HG02938 (cell line): ENCODE data around the gene LGR6.
"Not testable (repeated sequence)": the region's sequence is repeated elsewhere in the genome, so short reads cannot be mapped to it uniquely, and the experiment has no call there.

ENCODE experiments used
- ATAC-seq: cut with Tn5 transposase; IDR thresholded peaks from one replicate; pipeline ENCODE4 v1.9.1; 2021; ENCODE audit warnings: mild to moderate bottlenecking, moderate library complexity; ENCODE audit not compliant: unreplicated experiment

LGR6 gene

GRCh38 chr1:202193614-202194327 is at the start of gene LGR6:
Gene LGR6, plus strand, starts transcription at chr1:202193799. Its CDS starts 191 bp downstream, at chr1:202193990.
- no peak for ATAC-seq

GRCh38 chr1:202144402-202145067 is 49.1 kb upstream of the LGR6 start, which contains the start of gene ARL8A:
Gene ARL8A, minus strand, starts transcription at chr1:202144737. Its CDS starts 165 bp downstream, at chr1:202144572.
- peak; percentile 41 for ATAC-seq

DNA sequence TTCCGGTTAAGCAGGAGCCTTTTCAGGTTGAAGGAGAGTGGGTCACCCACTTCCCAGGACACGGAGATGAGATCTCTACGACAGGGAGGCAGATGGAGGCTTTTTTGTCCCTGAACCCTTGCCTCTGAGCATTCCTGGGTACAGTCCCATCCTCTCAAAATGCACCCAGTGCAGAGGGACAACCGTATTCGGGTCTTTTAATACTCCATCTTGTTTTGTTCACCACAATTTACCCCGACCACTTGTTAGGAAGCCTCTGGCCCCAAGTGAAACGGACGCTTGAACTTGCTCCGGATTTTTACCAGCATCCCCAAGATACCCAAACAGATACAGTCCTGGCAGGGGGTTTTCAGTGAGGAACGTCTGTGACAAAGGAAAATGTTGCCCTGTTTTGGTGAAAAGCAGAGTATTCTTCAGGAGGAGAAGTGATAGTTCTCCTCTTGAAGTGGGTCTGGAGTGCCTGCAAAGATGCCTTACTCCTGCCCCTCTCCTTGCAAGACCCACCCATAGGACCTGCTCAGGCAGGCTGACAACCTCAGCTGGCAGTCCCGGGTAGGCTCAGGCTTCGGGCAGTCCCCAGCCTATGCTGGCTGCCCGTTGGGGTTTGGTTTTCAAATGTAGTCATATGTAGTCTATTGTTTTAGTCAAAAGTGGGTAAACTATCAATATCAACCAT is 48.4 kb upstream of the LGR6 start:
- no peak for ATAC-seq

GRCh38 chr1:202145744-202146140 is 47.9 kb upstream of the LGR6 start:
- not testable (repeated sequence) for ATAC-seq

GRCh38 chr1:202146279-202146678 is 47.3 kb upstream of the LGR6 start:
- ATAC-seq, result no peak

DNA sequence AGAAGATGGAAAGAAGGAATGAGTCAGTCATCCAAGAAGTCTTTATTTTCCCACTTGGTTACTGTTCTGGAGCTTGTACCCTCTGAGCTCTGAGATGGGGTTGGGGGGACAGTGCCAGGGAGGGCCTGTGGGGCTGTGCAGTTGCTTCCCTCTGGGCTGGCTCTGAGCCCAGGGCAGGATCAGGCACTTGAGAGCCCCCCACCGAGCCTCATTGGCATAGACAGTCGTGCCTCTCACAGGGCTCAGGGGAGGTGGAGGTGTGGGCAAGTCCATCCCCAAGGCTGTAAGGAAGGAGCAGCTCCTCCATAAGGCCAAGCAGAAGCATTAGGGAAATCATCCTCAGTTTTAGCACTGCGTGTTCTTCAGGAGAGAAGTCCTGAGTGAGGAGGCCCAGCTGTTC is 46.6 kb upstream of the LGR6 start:
- ATAC-seq, result no peak

DNA sequence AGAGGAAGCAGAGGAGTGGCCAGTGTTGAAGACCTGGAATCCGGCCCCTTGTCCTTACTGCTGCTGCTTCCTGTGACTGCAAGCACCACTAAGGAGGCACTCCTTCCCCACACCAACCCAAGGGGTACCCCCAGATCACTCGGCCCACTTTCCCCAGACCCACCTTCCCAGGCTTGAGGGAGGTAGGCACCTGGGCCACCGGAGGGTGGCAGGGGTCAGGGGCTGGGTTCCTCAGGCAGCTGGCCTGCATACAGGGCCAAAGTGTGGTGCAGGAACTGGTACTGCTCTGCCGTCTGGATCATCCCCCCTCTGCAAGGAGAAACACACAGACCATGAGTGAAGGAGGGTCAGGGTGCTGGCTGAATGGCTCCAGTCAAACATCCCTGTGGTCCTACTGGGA is 45.2 kb upstream of the LGR6 start:
- no peak for ATAC-seq

DNA sequence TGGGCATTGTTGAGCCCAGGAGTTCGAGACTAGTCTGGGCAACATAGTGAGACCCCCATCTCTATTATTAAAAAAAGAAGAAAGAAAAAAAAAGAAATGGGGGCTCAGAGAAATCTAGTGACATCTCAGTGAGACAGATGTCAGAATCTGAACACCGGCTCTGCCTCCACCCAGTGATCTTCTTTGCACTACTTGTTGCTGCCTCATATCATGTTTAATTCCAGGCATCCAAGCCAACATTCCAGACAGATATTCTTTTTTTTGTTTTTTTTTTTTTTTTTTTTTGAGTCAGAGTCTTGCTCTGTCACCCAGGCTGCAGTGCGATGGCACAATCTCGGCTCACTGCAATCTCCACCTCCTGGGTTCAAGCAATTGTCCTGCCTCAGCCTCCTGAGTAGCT is 44.0 kb upstream of the LGR6 start:
- no peak for ATAC-seq

DNA sequence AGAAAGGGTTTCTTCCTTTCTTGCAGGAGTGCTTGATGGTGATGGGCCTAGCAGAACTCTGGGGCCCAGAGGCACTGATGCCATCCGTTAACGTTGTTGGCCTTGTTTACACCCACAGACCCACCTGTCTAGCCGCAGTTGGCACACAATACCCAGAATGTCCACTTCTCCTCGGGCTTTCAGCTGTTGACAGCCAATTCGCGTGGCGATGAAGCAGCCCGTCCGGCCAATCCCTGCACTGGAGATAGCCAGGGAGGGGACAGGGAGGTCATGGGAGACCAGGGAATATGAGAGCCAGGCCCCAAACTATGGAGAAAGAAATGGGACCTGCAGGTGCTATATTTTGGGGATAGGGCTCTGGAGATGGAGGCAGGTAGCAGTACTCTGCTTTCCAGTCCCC is 43.4 kb upstream of the LGR6 start:
- ATAC-seq, result no peak

GRCh38 chr1:202150602-202151001 is 43.0 kb upstream of the LGR6 start:
- no peak for ATAC-seq

GRCh38 chr1:202151045-202151444 is 42.6 kb upstream of the LGR6 start:
- ATAC-seq, result no peak

DNA sequence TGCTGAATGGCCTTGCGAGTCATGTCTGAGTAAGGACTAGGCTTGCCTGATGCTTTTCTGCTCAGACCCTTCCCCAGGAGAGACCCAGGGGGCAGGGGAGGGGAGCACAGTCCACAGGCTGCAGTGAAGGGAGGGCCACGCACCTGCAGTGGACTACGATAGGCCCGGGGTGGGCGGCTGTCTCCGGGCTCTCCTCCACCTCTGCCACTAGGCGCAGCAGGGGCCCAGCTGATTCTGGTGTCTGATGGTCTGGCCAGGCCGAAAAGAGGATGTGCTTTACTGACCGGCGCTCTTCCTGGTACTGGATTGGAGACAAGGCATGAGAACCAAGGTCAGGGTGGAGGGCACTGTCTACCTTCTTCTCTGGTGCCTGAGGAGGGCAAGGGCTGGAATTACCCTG is 41.2 kb upstream of the LGR6 start:
- no peak for ATAC-seq

DNA sequence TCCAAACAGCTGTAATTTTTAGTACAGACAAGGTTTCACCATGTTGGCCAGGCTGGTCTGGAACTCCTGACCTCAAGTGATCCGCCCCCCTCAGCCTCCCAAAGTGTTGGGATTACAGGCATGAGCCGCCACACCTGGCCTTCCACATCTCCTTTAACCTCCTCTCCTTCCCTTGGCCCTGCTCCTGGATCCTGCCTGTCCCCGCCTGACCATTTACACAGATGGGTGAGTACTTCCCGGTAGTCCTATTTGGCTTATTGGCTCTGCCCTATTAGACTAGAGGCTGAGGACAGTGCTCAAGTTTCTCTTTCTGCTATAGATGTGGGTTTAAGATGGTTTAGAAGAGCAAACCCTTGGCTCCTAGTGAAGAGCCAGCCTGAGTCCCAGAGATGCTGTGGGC is 40.3 kb upstream of the LGR6 start:
- ATAC-seq, result no peak

DNA sequence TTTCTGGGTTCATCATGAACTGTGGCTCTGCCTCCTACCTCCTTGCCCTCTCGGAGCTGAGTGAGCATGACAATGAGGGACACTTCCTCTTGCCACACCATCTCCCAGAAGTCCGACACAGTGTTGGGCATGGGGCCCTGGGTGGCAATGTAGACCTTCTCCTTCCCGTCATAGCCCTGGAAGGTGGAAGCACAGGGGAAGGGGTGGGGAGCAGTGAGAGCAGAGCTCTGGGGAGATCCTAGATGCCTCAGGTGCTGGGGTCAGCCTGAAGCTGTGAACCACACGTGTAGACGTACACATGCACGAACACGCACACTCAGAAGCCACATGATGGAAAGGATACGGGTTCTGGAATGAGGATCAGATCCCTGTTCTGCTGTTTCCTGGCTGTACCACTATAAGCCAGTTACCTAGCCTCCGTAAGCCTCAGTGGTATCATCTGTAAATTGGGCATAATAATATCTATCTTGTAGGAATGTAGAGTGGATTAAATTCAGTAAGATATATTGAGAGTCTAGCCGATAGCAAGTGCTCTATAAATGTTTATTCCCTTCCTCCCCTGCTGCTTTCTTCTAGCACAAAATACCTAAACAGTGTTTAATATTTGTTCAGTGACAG is 39.3 kb upstream of the LGR6 start:
- no peak for ATAC-seq

DNA sequence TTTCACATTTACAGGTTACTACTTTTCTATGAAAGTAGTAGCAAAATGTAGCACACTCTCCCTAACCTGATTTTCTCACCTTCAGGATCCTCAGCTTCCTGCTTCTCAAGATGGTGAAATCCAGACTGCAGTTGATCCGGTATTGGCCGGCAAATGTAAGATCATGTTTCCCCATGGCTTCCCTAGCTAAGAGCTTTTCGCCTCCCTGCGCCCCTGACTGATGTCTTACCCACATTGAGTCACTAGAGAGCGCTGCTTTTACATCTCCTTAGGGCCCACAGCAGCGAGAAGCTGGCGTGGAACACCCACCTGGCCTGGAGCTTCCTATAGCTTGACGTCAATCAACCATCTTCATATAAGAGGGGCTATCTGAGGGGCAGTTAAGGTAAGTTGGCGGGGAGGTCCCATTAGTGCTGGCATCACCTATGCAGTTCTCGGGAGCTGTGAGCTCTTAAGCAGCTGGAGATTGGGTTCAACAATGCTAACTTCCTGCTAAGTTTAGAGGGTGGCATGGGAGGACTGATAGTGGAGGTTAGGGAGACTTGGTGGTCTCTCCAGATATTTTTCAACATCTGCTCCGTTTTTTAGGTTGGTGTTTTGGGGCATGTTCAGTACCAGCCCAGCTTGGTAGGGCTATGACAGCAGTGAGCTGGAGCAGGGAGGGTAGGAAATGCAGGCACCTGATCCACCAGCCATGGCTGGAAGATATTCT is 38.7 kb upstream of the LGR6 start:
- ATAC-seq, result no peak

DNA sequence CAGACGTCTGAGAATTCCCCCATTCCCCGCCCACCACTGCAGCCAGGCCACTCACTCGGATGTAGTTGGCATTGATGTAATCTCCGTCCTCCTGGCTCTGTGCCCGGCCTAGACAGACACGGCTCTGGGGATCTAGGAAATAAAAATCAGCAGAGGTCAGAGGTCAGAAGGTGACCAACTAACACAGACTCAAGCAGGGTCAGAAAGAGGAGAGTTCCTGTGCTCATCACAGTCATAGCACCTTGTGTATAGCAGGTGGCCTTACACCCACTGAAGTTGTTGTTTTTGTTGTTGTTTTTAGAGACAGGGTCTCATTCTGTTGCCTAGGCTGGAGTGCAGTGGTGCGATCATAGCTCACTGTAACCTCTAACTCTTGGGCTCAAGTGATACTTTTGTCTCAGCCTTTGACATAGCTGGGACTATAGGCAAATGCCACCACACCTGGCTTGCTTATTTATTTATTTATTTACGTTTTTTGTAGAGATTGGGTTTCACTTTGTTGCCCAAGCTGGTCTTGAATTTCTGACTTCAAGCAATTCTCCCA is 38.0 kb upstream of the LGR6 start:
- ATAC-seq, result no peak

DNA sequence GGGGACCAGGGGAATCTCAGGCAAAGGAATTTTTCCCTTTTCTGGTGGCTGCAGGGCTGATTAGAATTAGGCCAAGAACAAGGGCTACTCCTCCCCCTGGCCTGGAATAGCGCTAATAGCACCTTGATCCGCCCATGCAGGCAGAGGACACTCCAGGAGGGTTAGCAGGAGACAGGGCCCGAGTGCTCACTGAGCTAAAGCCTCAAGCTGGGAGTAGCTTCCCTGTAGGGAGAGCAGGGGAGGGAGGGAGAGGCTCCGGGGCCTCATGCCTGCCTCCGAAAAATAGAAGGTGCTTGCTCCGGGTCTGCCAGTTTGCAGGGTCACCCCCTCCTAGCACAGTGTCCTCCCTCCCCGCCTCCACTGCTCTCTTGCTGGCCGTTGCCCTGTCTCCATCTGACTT is 37.0 kb upstream of the LGR6 start:
- no peak for ATAC-seq

DNA sequence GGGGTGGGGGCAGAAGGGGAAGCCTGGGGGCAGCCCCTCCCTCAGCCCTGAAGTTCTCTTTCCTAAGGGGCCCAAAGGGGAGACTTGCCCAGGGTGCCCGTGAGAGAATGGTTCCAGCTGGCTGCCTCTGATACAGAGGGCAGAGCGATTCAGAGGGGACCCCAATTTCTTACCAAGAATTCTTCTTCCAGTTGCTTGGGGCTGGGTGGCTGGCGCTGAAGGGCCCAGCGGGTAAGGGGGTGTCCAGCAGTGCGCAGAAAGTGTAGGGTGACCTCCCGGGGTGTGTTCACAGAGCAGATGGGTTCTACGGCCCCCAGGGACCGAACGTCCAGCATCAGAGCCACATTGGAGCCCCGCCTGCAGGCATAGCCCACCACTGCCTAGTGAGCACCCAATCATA is 35.7 kb upstream of the LGR6 start:
- ATAC-seq, result no peak

DNA sequence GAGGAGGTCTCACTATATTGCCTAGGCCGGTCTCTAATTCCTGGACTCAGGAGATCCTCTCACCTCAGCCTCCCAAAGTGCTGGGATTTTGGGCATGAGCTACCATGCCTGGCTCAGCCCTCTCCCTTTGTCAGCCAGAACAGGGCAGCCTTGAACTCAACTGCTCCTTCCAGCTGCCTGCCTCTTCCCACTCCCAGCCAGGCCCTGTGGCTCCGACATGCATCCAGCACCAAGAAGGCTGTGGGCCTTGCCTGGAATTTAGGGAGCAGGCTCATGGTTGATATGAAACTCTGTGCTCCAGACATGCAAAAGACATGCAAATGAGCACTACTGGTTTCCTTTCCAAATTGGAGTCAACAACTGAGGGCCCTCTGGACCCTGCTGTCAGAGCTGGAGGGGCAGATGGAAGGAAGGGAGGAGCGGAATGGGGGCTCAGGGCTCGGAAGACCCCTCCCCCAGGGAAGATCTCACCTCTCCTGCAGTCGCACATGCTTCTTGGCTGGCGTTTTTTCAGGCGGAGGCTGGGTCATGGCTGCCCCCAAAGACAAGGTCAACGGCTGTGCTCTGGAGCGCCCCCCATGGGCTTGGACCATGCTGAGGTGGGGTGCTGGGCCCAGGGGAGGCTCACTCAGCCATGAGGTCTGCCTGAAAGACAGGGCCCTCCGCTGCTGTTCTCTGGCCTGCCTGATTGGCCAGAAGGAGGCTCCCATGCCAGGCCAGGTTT is 34.6 kb upstream of the LGR6 start:
- no peak for ATAC-seq
